Activated naive CD8-positive, alpha-beta T cell treated with anti-CD3 and anti-CD28 coated beads, Interleukin-2, amount 50 U/mL, for 16 hours (primary cell): ENCODE results near the gene TNN.
"Not testable (repeated sequence)": the region's sequence is repeated elsewhere in the genome, so short reads cannot be mapped to it uniquely, and the experiment has no call there.

Experiments used
- DNase-seq: peaks from one replicate; pipeline ENCODE4 v3.0.0-alpha.2; 2020; ENCODE audit warnings: low read depth, low spot score

The TNN gene

GRCh38 chr1:175108331-175108820 is 40.7 kb downstream of the TNN start:
- DNase-seq: not testable (repeated sequence)

GRCh38 chr1:175114996-175115395 is 47.4 kb downstream of the TNN start:
- no peak for DNase-seq

GRCh38 chr1:175116210-175116798 is 48.7 kb downstream of the TNN start:
- no peak for DNase-seq

- DNase-seq: no peak
Measured at GRCh38 chr1:175116903-175117302, 49.3 kb downstream of the TNN start.

- DNase-seq: no peak
Measured at GRCh38 chr1:175118375-175119367, 51.0 kb downstream of the TNN start.

- no peak for DNase-seq
Measured at GRCh38 chr1:175120511-175120910, 52.9 kb downstream of the TNN start.

- DNase-seq: no peak
Measured at GRCh38 chr1:175124861-175125260, 57.2 kb downstream of the TNN start.

GRCh38 chr1:175126347-175126746 is 58.7 kb downstream of the TNN start:
- DNase-seq: no peak

GRCh38 chr1:175127565-175127964 is 59.9 kb downstream of the TNN start:
- DNase-seq: no peak

- no peak for DNase-seq
Measured at GRCh38 chr1:175128523-175128922, 60.9 kb downstream of the TNN start.

GRCh38 chr1:175129182-175129581 is 61.5 kb downstream of the TNN start:
- DNase-seq: no peak

GRCh38 chr1:175129644-175129996 is 62.0 kb downstream of the TNN start:
- no peak for DNase-seq

- no peak for DNase-seq
Measured at GRCh38 chr1:175129997-175130648, 62.5 kb downstream of the TNN start.

- no peak for DNase-seq
Measured at GRCh38 chr1:175130649-175131045, 63.0 kb downstream of the TNN start.

- no peak for DNase-seq
Measured at GRCh38 chr1:175131095-175131494, 63.5 kb downstream of the TNN start.

- DNase-seq: no peak
Measured at GRCh38 chr1:175132436-175132835, 64.8 kb downstream of the TNN start.

- DNase-seq: no peak
Measured at GRCh38 chr1:175133673-175134435, 66.2 kb downstream of the TNN start.

GRCh38 chr1:175134500-175134899 is 66.9 kb downstream of the TNN start:
- DNase-seq: no peak

- no peak for DNase-seq
Measured at GRCh38 chr1:175136246-175136645, 68.6 kb downstream of the TNN start.

- DNase-seq: no peak
Measured at GRCh38 chr1:175137369-175137768, 69.7 kb downstream of the TNN start.

- DNase-seq: no peak
Measured at GRCh38 chr1:175138579-175138978, 70.9 kb downstream of the TNN start.
